ENCODE measurements around the gene ARL6IP5.

The ARL6IP5 gene

GRCh38 chr3:69118555-69118954 lies 33.8 kb downstream of the ARL6IP5 start:
- no peak for DNase-seq

GRCh38 chr3:69119138-69119537 lies 34.4 kb downstream of the ARL6IP5 start:
- no peak for DNase-seq

DNA sequence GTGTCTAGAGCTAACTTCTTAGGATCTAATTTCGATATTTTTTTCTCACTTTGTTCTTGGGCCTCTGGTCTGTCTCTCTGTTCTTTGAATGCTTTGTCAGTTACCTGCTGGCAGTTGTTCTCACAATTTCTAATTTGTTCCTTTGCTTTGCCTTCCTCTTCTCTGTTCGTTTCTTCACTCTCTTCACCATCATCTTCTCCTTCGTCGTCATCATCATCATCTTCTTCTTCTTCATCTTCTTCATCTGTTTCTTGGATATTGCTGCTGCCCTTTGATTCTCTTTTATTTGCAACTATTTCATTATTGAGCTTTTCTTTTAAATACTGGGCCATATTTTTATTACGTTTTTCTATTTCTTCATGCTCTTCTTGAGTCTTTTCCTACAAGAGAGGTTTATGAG lies 34.9 kb downstream of the ARL6IP5 start:
- no peak for DNase-seq

DNA sequence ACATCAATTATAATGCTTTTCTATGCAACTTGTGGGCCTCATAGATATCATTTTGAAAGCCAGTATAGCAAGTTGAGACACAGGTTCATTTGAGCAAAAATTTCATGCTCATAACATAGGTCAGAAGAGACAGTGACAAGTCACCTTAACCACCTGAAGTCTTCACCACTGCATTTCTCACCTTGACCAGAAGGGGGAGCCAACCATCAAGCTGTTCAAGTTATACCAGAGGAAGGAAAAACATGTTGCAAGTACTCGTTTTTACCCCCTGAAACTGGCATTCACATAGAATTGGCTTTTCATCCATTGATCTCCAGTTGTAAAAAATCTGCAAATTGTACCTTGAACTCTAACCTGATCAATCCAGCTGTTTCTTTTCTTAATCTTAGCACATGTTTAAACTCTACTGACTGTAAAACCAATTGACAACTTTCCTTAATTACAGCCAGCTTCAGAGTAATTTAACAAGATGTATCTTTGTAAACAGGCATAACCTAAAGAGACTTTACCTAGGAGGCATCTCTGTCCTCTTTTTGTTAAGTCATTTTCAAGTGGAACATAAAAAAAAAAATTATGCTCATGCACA lies 36.2 kb downstream of the ARL6IP5 start:
- DNase-seq = peak; percentile 89

- DNase-seq = no peak
Observed at GRCh38 chr3:69121513-69121912, 36.8 kb downstream of the ARL6IP5 start.

GRCh38 chr3:69121950-69122349 lies 37.2 kb downstream of the ARL6IP5 start:
- no peak for DNase-seq

- DNase-seq = no peak
Observed at GRCh38 chr3:69122403-69122802, 37.7 kb downstream of the ARL6IP5 start, which contains the start of gene LMOD3. Gene LMOD3 (minus strand): TSS chr3:69122595. CDS start chr3:69122386, 209 bp downstream.

DNA sequence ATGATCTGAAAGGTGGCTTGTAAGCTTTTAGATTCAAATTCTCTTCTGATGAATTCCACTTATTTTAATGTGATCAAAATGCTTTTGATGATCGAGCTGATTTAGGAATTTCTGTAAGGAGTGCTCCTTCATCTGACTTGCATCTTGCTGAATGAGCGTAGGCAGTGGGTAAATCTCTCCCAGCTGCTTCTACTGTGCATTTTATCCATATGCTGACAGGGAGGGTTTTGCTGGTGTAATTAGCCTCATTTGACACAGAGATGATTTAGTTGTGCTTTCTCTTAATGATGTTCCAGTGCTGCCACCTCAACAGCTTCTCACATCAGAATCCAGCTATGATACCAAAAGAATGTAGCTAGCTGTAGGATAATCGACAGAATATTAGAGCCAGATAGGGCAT lies 41.5 kb downstream of the ARL6IP5 start:
- DNase-seq = no peak

- DNase-seq = no peak
Observed at GRCh38 chr3:69126999-69127398, 42.3 kb downstream of the ARL6IP5 start.

- no peak for DNase-seq
Observed at GRCh38 chr3:69128509-69128908, 43.8 kb downstream of the ARL6IP5 start.

DNA sequence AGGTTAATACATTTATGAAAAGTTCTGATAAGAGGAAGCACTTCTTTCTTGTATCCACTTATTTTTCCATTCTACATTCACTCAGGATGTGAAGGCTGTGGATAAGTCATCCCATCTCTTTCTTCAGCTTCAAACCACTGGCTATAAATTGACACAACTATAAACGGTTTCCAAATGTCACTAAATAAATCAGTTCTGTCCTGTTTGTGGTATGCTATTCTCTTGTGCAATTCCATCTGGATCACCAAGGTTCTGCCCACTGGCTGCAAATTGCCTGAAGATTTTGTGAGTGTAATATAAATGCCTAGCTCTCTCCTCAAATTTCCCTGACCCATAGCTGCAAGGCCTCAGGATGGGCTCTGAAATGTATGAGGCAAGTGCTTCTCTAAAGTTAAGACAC lies 44.8 kb downstream of the ARL6IP5 start:
- DNase-seq = no peak

DNA sequence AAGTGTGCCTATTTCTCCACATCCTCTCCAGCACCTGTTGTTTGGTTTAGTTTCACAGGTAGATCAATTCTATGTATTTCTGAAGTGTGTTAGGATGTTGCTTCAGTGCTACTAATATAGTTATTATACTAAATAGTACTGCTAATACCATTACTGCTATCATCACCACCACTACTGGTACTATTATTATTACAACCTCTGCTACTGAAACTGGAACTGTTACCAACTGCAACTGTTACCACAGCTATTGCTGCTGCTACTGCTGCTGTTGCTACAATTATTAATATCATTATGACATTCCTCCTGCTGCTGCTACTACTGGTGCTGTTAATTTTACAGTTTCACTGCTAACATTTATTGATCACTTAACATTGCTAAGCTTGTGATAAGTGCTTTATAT lies 46.0 kb downstream of the ARL6IP5 start:
- peak; percentile 35 for DNase-seq

- no peak for DNase-seq
Observed at GRCh38 chr3:69137005-69137404, 52.3 kb downstream of the ARL6IP5 start.

GRCh38 chr3:69137412-69137811 lies 52.7 kb downstream of the ARL6IP5 start:
- no peak for DNase-seq

DNA sequence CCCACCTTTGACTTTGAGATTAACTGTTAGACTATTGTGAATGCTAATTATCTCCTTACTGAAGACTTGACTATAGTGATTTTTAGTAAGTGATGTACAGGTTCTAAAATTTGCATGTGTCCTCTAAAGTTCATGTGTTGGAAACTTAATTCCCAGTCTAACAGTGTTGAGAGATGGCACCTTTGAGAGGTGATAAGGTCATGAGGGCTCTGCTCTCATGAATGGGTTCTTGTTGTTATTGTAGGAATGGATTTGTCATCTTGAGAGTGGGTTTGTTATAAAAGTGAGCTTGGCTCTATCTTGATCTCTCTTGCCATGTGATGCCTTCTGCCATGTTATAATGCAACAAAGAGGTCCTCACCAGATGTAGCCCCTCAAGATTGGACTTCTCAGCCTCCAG lies 56.6 kb downstream of the ARL6IP5 start:
- DNase-seq = no peak

DNA sequence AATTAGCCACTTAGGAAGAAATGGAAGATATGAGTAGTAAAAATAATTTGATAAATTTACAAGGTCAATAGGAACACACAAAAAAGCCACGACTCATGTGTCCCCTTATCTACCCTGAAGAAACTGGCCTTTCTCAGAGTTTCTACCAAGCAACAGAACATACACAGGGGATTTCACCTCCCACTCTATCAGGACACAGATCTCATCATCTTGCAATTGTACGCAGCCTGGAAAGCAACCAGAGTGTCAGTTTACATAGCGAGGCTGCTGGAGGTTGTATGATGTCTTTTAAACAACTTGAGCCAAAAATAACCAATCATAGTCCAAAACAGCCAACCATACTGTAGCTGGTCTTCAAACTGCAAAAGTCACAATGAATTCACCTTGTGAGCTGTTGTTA lies 57.4 kb downstream of the ARL6IP5 start:
- DNase-seq = no peak

DNA sequence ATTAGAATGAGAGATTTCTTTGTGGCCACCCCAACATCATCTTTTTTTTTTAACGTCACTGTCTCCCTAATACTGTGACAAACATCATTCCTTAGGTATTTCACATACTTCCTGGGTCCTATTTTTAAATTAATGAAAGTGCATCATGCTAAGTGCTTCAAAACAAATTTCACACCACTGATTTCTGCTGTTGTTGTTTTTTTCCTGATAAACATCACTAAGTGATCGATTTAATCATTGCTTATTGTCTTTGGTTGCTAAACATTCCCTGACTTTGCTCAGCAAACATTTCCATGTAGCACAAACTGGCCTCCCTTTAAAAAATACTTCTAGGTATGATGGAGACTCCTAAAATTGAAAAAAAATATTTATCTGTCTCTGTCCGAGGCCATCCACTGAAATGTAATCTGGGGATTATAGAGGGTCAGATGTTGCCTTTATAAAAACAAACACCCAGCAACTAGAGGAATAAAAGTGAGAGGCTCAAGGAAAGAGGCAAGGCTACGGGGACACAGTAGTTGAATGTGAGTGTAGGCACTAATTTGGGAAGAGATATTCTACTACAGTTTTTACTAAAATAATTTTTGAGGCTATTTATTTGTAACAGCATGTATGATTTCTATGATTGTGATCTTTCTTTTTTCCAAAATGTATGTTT lies 58.2 kb downstream of the ARL6IP5 start:
- DNase-seq = no peak

DNA sequence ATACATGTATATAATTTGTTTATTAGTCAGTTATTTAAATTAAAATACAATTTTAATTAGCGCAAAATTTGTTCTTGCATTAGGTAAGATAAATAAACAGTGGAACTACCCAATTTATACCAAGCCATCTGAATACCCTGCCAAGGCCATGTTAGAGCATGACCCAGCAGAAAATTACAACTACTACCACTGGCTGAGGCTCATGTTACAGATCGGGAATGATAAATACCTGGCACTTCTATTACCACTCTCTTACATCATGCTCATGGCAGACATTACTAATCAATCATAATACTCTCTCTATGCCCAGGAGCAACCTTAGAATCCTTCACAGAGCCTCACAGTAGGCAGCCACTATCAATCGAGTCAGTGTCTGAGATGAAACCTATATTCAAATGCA lies 58.9 kb downstream of the ARL6IP5 start:
- no peak for DNase-seq

GRCh38 chr3:69144631-69145245 lies 60.0 kb downstream of the ARL6IP5 start:
- DNase-seq = no peak

GRCh38 chr3:69145688-69146087 lies 61.0 kb downstream of the ARL6IP5 start:
- no peak for DNase-seq

DNA sequence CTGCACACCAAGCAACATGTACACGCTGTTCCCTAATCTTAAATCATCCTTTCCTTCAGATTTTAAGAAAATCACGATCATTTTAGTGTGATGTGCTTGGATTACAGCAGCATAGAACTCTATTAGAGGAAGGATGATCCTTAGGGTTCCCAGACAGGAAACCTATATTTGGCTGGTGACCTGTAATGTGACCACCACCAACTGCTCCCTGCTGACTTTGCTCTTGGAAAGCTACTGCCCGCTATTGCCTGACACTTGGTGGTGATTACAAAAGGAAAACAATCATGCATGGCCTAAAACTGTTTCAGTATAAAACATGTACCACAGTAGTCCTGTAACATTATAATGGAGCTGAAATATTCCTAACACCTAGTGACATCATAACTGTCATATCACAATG lies 64.8 kb downstream of the ARL6IP5 start:
- DNase-seq = no peak
